Neural progenitor cell (in vitro differentiated cells): ENCODE results near the gene PSAPL1. TPM values are rescaled to one million over a fixed set of nuclear protein-coding genes. Genes with fewer than 3 reads are reported as not detected.
A peak's percentile ranks its signal among the peaks of the same experiment; 100 is the strongest.

ENCODE experiments used
- DNase-seq: peaks from one replicate; pipeline ENCODE4 v3.0.0-alpha.2; 2016; ENCODE audit warnings: low spot score
- H2AFZ ChIP-seq: fragments of 200-600 bp; sonication (generic); replicated peaks from 2 replicates; pipeline ENCODE4 v1.6.1; 2016; ENCODE audit warnings: antibody characterized with exemption
- H3F3A ChIP-seq: fragments of 200-600 bp; sonication (generic); 2 replicates; pipeline ENCODE4 v1.6.1; 2016; ENCODE audit warnings: antibody characterized with exemption, low read depth
- H3K27ac ChIP-seq: fragments of 200-600 bp; sonication (generic); 2 replicates; pipeline ENCODE4 v1.5.1; 2016; ENCODE audit warnings: mild to moderate bottlenecking
- H3K27me3 ChIP-seq: fragments of 200-600 bp; sonication (generic); 2 replicates; pipeline ENCODE4 v1.6.1; 2016; ENCODE audit warnings: mild to moderate bottlenecking, moderate library complexity
- H3K36me3 ChIP-seq: fragments of 200-600 bp; sonication (generic); 2 replicates; pipeline ENCODE4 v1.5.1; 2016
- H3K4me1 ChIP-seq: fragments of 200-600 bp; sonication (generic); 2 replicates; pipeline ENCODE4 v1.6.1; 2016; ENCODE audit warnings: mixed run types
- H3K4me2 ChIP-seq: fragments of 200-600 bp; sonication (generic); 2 replicates; pipeline ENCODE4 v1.6.1; 2016
- H3K4me3 ChIP-seq: fragments of 200-600 bp; sonication (generic); 2 replicates; pipeline ENCODE4 v1.5.1; 2016
- H3K79me2 ChIP-seq: fragments of 200-600 bp; sonication (generic); 2 replicates; pipeline ENCODE4 v1.6.1; 2016; ENCODE audit warnings: low read depth
- H3K9ac ChIP-seq: fragments of 200-600 bp; sonication (generic); 2 replicates; pipeline ENCODE4 v1.6.1; 2016
- H3K9me3 ChIP-seq: fragments of 200-600 bp; sonication (generic); 2 replicates; pipeline ENCODE4 v1.5.1; 2016; ENCODE audit warnings: low read depth
- H4K20me1 ChIP-seq: fragments of 200-600 bp; sonication (generic); 2 replicates; pipeline ENCODE4 v1.6.1; 2016; ENCODE audit warnings: low read depth
- H3K27ac Mint-ChIP-seq: 3 replicates; pipeline ENCODE4 v1.8.0; 2021; ENCODE audit warnings: mixed read lengths
- H3K27me3 Mint-ChIP-seq: 2 replicates; pipeline ENCODE4 v1.8.0; 2022; ENCODE audit warnings: low read depth, mild to moderate bottlenecking, inconsistent platforms, moderate library complexity, mixed read lengths; ENCODE audit not compliant: insufficient read depth
- H3K36me3 Mint-ChIP-seq: 3 replicates; pipeline ENCODE4 v1.8.0; 2021; ENCODE audit warnings: mixed read lengths
- H3K4me1 Mint-ChIP-seq: 3 replicates; pipeline ENCODE4 v1.8.0; 2021; ENCODE audit warnings: mixed read lengths
- H3K4me3 Mint-ChIP-seq: 3 replicates; pipeline ENCODE4 v1.8.0; 2021; ENCODE audit warnings: mild to moderate bottlenecking, moderate library complexity, mixed read lengths
- H3K9me3 Mint-ChIP-seq: 3 replicates; pipeline ENCODE4 v1.8.0; 2020; ENCODE audit warnings: mixed read lengths
- EZH2 ChIP-seq: fragments of 200-600 bp; sonication (generic); IDR thresholded peaks from 2 replicates; pipeline ENCODE4 v1.6.1; 2017; ENCODE audit warnings: antibody characterized with exemption, mild to moderate bottlenecking, moderate library complexity
- EZH2phosphoT487 ChIP-seq: fragments of 200-600 bp; sonication (generic); IDR thresholded peaks from 2 replicates; pipeline ENCODE4 v1.6.1; 2017; ENCODE audit warnings: antibody characterized with exemption
- total RNA-seq: library from RNA; depleted of rRNA; stranded (reverse); fragments of >200 nt; gene quantifications from 2 replicates; pipeline ENCODE4 v1.2.3, GENCODE V29; 2015; ENCODE audit warnings: low replicate concordance
- TF ChIP-seq, protein P1 (sequence below): fragments of 200-600 bp; sonication (generic); IDR thresholded peaks from 2 replicates; pipeline ENCODE4 v1.5.1; 2017; ENCODE audit warnings: antibody characterized with exemption, mild to moderate bottlenecking

The PSAPL1 gene
- total RNA-seq, 1 donor from 2014 or later = not detected

DNA sequence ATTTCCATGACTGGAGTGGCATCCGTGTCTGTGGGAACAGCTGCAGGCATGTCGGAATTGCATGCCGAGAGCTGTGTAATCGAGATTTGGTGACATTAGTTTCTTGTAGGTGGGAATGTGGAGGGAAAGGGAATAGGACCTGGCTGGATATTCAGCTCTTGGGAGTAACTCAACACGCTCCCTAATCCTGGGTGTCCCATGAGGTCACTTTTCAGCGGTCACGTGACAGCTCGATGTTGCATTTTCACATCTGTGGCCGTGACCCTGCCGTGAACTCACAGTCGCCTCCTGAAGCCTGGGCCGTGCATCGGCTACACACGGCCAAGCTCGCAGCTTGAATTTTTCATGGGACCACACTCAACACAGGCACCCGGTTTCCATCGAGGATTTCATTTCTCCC, 25.8 kb upstream of the PSAPL1 start:
- Histone ChIP-seq H3K27me3 (no peaks in the 10 kb centered on the region), H2AFZ (no peak overlapping the region), H3K4me2 (no peak overlapping the region), H3K36me3 (no peaks in the 10 kb centered on the region), H3K4me1 (peaks cover 17% of the 10 kb centered on the region), H3F3A (no peaks in the 10 kb centered on the region), H3K79me2 (no peaks in the 10 kb centered on the region), H3K9me3 (no peaks in the 10 kb centered on the region), H3K4me3 (no peak overlapping the region), H3K9ac (no peak overlapping the region), H3K27ac (no peak overlapping the region), H4K20me1 (peaks cover 10% of the 10 kb centered on the region)
- peak overlapping the region; percentile 74 for H3K27ac Mint-ChIP-seq
- peaks cover 43% of the 10 kb centered on the region for H3K4me1 Mint-ChIP-seq
- H3K9me3 Mint-ChIP-seq = peaks cover 4% of the 10 kb centered on the region
- H3K36me3 Mint-ChIP-seq = no peaks in the 10 kb centered on the region
- H3K4me3 Mint-ChIP-seq = no peak overlapping the region
- peaks cover 19% of the 10 kb centered on the region for H3K27me3 Mint-ChIP-seq
- DNase-seq = no peak
- TF ChIP-seq, protein P1, sequence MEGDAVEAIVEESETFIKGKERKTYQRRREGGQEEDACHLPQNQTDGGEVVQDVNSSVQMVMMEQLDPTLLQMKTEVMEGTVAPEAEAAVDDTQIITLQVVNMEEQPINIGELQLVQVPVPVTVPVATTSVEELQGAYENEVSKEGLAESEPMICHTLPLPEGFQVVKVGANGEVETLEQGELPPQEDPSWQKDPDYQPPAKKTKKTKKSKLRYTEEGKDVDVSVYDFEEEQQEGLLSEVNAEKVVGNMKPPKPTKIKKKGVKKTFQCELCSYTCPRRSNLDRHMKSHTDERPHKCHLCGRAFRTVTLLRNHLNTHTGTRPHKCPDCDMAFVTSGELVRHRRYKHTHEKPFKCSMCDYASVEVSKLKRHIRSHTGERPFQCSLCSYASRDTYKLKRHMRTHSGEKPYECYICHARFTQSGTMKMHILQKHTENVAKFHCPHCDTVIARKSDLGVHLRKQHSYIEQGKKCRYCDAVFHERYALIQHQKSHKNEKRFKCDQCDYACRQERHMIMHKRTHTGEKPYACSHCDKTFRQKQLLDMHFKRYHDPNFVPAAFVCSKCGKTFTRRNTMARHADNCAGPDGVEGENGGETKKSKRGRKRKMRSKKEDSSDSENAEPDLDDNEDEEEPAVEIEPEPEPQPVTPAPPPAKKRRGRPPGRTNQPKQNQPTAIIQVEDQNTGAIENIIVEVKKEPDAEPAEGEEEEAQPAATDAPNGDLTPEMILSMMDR = no peak
- TF ChIP-seq EZH2phosphoT487 (no peak), EZH2 (no peak)

DNA sequence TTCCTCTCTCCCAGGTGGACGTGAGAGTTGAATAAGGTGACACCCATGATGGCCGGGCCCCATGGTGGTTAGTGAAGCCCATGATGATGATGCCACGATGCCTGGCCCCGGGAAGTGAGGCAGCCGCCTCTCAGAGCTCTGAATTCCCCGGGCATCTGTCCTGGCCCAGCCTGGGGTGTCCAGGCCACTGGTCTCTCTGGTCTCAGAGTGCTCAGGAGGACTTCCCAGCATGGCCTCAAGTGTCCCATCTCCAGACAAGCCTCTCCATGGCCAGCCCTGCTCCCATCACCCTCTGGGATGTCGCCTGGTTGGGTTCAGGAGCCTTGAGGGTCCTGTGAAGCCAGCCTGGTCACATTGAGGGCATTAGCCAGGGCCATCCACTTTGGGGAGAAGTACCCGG, 24.7 kb upstream of the PSAPL1 start:
- Mint-ChIP-seq H3K4me1 (peaks cover 41% of the 10 kb centered on the region), H3K9me3 (peaks cover 3% of the 10 kb centered on the region), H3K27ac (no peak overlapping the region), H3K36me3 (no peaks in the 10 kb centered on the region), H3K4me3 (no peak overlapping the region), H3K27me3 (peaks cover 21% of the 10 kb centered on the region)
- H3F3A ChIP-seq = no peaks in the 10 kb centered on the region
- no peak overlapping the region for H3K4me2 ChIP-seq
- no peak overlapping the region for H3K27ac ChIP-seq
- H3K27me3 ChIP-seq = no peaks in the 10 kb centered on the region
- TF ChIP-seq, protein P1 = no peak
- TF ChIP-seq EZH2 (no peak), EZH2phosphoT487 (no peak)
- no peak overlapping the region for H3K9ac ChIP-seq
- H3K9me3 ChIP-seq = no peaks in the 10 kb centered on the region
- peaks cover 10% of the 10 kb centered on the region for H4K20me1 ChIP-seq
- H3K36me3 ChIP-seq = no peaks in the 10 kb centered on the region
- H3K4me3 ChIP-seq = no peak overlapping the region
- peaks cover 17% of the 10 kb centered on the region for H3K4me1 ChIP-seq
- DNase-seq = no peak
- no peaks in the 10 kb centered on the region for H3K79me2 ChIP-seq
- no peak overlapping the region for H2AFZ ChIP-seq

DNA sequence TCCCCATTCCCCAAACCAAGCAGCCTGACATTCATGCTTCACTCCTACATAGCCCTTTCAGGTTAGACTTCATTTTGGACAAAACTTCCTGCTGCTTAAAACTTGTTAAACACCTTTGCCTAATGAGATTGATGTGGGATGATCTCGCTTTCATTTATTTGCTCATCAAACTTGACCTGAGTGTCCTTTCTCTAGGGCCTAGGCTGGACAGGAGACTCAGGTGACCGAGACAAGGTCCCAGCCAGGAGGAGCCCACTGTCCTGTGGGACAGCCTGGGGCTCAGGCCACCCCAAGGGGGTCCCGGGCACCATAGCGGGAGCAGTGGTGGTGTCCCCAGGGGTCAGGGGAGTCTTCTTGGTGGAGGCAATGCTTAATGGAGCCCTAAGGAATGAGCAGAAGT, 23.7 kb upstream of the PSAPL1 start:
- H3K4me3 ChIP-seq = no peak overlapping the region
- H3K4me2 ChIP-seq = no peak overlapping the region
- no peak overlapping the region for H2AFZ ChIP-seq
- DNase-seq = no peak
- TF ChIP-seq EZH2 (no peak), EZH2phosphoT487 (no peak)
- TF ChIP-seq, protein P1 = no peak
- H3K4me1 ChIP-seq = peaks cover 17% of the 10 kb centered on the region
- no peaks in the 10 kb centered on the region for H3K9me3 ChIP-seq
- H3K36me3 ChIP-seq = no peaks in the 10 kb centered on the region
- peaks cover 21% of the 10 kb centered on the region for H3K27me3 Mint-ChIP-seq
- no peak overlapping the region for H3K27ac ChIP-seq
- H3K27me3 ChIP-seq = no peaks in the 10 kb centered on the region
- no peaks in the 10 kb centered on the region for H3F3A ChIP-seq
- H3K27ac Mint-ChIP-seq = peak overlapping the region; percentile 76
- H3K9ac ChIP-seq = no peak overlapping the region
- peaks cover 32% of the 10 kb centered on the region for H3K4me1 Mint-ChIP-seq
- no peaks in the 10 kb centered on the region for H3K9me3 Mint-ChIP-seq
- peaks cover 10% of the 10 kb centered on the region for H4K20me1 ChIP-seq
- no peaks in the 10 kb centered on the region for H3K79me2 ChIP-seq
- H3K36me3 Mint-ChIP-seq = no peaks in the 10 kb centered on the region
- H3K4me3 Mint-ChIP-seq = no peak overlapping the region
